ENCODE measurements around the gene COX5A.

- TF ChIP-seq, protein P1, sequence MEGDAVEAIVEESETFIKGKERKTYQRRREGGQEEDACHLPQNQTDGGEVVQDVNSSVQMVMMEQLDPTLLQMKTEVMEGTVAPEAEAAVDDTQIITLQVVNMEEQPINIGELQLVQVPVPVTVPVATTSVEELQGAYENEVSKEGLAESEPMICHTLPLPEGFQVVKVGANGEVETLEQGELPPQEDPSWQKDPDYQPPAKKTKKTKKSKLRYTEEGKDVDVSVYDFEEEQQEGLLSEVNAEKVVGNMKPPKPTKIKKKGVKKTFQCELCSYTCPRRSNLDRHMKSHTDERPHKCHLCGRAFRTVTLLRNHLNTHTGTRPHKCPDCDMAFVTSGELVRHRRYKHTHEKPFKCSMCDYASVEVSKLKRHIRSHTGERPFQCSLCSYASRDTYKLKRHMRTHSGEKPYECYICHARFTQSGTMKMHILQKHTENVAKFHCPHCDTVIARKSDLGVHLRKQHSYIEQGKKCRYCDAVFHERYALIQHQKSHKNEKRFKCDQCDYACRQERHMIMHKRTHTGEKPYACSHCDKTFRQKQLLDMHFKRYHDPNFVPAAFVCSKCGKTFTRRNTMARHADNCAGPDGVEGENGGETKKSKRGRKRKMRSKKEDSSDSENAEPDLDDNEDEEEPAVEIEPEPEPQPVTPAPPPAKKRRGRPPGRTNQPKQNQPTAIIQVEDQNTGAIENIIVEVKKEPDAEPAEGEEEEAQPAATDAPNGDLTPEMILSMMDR (IDR thresholded peaks at IDR 0.05): no peak
- no peak for TF ChIP-seq POLR2A (IDR thresholded peaks at IDR 0.05)
These were observed 33.6 kb downstream of the COX5A start for GRCh38 chr15:74904190-74904805.
